NCI-H82 (cell line): ENCODE measurements around the gene ASCC3.
"Not testable (repeated sequence)": the region's sequence is repeated elsewhere in the genome, so short reads cannot be mapped to it uniquely, and the experiment has no call there.

ENCODE experiments used
- DNase-seq: peaks from one replicate; lab custom pipeline; 2025; lab: John Stamatoyannopoulos, UW

ASCC3 gene

GRCh38 chr6:100880853-100881706 is at the start of gene ASCC3:
ASCC3 (minus strand) TSS chr6:100881329; CDS start chr6:100867997, 13,332 bp downstream.
- peak; percentile 91 for DNase-seq

DNA sequence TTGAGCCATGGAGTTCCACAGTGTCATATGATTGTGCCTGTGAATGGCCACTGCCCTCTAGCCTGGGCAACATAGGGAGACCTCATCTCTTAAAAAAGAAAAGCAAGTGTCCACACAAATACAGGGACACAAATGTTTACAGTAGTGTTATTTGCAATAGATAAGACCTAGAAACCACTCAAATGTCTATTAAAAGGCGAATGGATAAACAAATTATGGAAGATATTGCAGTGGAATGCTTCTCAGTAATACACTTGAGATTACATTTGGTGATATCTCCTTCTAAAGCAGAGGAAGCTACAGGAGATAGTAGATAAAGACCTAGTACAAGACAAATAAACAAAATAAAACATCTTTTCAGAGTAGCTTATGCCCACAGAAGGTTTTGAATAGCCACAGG is 44.6 kb upstream of the ASCC3 start:
- no peak for DNase-seq

GRCh38 chr6:100924534-100925227 is 43.6 kb upstream of the ASCC3 start:
- DNase-seq = no peak

GRCh38 chr6:100923481-100924165 is 42.5 kb upstream of the ASCC3 start:
- no peak for DNase-seq

DNA sequence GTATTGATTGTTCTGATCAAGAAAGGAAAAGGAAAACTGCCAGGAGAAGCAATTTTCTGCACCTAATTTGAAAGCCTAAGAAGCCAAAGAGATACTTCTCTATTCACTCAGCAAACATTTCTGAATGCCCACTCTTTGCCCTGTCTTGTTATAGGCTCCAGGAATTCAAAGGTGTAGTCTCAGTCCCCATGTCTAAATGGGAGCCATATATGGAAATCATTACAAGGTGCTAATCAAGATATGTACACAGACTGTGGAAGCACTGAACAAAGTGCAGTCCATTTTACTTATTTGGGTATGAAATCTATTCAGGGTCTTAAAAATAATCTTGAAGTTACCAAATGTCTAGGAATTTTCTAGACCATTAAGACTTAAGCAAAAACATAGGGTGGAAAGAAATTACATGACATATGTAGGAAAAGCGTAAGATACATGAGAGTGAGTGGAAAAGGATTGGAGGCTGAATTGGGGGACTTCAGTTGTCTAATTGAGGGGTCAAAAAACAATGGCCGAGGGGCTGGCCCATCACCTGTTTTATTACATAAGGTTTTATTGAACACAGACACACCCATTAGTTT is 39.0 kb upstream of the ASCC3 start:
- no peak for DNase-seq

GRCh38 chr6:100918152-100918551 is 37.0 kb upstream of the ASCC3 start:
- no peak for DNase-seq

DNA sequence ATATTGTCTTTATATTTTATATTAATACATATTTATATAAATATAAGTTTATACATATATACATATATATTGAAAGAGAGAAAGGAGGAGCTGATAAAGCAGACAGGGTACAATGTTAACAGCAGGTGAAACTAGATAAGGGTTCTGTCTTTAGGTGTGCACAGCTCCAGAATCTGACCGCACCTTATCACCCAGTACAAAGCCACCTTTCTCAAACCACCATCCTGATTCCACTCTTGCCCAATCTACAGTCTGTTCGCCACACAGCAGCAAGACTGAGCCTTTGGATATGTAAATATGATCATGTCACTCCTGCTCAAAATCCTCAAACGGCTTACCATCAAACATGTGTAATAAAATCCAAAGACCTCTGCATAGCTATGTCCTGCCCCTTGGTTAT is 34.7 kb upstream of the ASCC3 start:
- no peak for DNase-seq

DNA sequence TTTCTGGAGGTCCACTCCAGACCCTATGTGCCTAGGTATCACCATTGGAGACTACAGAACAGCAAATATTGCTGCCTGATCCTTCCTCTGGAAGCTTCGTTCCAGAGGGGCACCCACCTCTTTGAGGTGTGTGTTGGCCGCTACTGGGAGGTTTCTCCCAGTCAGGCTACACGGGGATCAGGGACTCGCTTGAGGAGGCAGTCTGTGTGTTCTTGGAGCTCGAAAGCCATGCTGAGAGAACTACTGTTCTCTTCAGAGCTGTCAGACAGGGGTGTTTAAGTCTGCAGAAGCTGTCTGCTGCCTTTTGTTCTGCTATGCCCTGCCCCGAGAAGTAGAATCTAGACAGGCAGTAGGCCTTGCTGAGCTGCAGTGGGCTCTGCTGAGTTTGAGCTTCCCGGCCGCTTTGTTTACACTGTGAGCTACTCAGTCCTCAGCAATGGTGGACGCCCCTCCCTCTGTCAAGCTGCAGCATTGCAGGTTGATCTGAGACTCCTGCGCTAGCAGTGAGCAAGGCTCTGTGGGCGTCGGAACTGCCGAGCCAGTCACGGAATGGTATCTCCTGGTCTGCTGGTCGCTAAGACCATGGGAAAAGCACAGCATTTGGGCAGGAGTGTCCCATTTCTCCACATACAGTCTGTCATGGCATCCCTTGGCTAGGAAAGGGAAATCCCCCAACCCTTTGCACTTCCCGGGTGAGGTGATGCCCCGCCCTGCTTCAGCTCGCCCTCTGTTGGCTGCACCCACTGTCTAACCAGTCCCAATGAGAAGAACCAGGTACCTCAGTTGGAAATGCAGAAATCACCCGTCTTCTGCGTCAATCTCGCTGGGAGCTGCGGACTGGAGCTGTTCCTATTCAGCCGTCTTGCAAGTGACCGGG is 32.5 kb upstream of the ASCC3 start:
- no peak for DNase-seq

GRCh38 chr6:100906325-100906724 is 25.2 kb upstream of the ASCC3 start:
- DNase-seq = no peak

DNA sequence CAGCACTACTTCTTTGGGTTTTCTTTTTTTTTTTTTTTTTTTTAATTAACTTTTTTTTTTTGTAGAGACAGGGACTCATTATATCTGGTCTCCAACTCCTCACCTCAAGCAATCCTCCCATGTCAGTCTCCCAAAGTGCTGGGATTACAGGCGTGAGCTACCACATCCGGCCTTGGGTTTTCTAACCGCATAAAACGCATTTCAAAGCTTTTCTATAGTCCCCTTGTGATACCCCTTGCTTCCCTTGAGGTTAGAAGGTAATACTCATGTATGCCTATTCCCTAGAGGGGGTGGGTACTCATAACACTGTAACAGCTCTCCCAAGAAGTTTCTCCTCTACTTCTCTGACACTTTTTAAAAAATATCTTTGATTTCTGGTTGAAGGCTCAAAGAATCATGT is 23.9 kb upstream of the ASCC3 start:
- no peak for DNase-seq

- no peak for DNase-seq
Observed at GRCh38 chr6:100904316-100904715, 23.2 kb upstream of the ASCC3 start.

DNA sequence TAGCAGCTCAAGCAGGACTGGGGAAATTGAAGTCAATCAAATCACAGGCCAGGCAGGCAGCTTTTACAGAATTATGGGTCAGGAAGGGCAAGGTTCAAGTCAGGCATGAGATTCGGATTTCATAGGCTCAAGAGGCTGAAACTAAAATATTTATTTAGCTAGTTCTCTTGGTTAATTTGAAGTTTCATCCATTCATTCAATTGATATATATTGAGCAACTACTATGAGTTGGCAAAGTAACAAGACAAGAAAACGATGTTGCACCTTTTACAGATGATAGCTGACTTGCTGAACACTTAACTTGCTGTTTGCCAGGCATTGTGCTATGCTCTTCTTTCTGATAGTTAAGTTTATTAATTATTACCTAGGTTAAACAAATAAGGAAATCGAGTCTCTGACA is 20.5 kb upstream of the ASCC3 start:
- DNase-seq = no peak

DNA sequence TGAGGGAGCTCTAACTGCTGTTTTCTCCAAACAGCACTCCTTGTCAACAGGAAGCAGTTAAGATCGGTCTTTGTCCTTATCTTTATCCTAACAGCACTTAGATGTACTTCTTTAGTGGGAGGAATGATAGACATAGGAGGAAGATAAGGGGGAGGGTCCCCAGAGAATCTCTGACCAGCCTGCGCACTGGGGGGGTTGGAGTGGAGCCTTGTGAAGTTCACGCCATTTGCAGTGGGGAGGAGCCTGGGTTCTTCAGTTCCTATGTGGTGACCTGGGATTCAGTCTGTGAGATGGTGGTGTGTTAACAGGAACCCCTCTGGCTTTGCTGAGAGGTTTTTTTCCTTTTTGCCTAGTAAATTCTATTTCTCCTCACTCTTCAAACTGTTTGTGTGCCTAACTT is 18.1 kb upstream of the ASCC3 start:
- no peak for DNase-seq

- no peak for DNase-seq
Observed at GRCh38 chr6:100897671-100898070, 16.5 kb upstream of the ASCC3 start.

- DNase-seq = no peak
Observed at GRCh38 chr6:100893743-100894142, 12.6 kb upstream of the ASCC3 start.

DNA sequence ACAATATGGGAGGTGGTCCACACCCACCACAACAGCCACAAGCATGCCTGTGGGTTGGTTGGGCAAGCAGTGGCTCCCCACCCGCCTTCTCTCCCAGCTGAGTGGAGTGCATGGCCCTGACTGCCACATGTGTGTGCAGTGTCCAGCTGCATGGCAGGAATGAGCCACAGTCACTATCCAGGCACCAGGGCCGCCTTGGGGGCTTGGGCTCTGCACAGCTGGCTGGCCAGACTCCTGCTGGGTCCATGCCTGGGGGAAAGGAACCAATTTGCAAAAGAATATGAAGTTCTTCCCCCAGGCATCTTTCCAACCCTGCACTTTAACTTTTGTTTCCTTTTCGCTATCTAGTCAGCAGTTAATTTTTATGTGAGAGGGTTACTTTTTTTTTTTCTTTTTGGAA is 11.6 kb upstream of the ASCC3 start:
- no peak for DNase-seq

- no peak for DNase-seq
Observed at GRCh38 chr6:100892116-100892515, 11.0 kb upstream of the ASCC3 start.

DNA sequence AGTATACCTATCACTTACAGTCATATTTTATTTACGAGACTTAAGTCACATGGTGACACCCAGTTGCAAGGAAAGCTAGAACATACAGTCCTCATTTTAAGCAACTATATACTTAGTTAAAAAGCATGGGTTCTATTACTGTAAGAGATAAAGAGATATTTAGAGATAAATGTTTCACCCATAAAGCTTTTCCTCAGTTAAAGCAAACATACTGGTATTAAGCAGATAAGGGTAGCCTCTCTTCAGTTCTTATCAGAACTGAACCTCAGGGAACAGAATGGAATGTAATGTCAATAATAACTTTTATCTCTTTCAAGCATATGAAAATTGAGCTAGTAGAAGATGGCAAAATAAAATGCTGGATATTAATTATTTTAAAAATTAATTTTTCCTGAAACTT is 9.9 kb upstream of the ASCC3 start:
- no peak for DNase-seq

GRCh38 chr6:100890646-100891045 is 9.5 kb upstream of the ASCC3 start:
- not testable (repeated sequence) for DNase-seq

DNA sequence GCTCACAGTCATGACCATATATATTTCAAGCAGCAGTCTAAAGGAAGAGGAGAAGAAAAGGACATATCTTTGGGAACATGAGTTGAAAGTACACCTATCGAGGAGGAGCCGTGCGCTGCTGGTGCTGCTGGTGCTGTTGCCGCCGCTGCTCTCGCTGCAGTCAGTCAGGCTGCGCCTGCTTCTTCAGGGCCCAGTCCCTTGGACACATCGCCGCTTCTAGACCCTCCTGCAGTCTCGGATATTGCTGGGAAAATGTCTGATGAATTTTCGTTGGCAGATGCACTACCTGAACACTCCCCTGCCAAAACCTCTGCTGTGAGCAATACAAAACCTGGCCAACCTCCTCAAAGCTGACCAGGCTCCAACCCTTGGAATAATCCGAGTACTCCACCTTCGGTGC is 8.2 kb upstream of the ASCC3 start:
- no peak for DNase-seq

- DNase-seq = no peak
Observed at GRCh38 chr6:100886076-100886475, 4.9 kb upstream of the ASCC3 start.

DNA sequence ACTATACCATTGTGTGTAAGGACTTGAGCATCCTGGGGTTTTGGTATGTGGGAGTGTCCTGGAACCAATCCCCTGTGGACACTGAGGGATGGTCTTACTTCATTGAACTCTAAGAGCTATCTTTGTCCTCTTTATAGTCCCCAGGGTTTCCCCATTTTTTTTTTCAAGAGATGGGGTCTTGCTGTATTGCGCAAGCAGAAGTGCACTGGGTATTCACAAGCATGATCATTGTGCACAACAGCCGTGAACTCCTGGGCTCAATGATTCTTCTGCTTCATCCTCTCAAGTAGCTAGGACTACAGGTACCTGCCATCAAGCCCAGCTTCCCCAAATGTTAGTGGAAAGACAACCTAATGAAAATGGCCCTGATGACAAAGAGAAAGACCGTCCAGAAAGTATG is 2.2 kb upstream of the ASCC3 start:
- DNase-seq = no peak
